ENCODE data around the gene DYNC2I2. TPM values are rescaled to one million over a fixed set of nuclear protein-coding genes. Genes with fewer than 3 reads are reported as not detected.
A peak's percentile ranks its signal among the peaks of the same experiment; 100 is the strongest.

The DYNC2I2 gene
- total RNA-seq, 2 donors from 2014 or later: 58.1 to 62.3 TPM

GRCh38 chr9:128689293-128689774, 32.7 kb upstream of the DYNC2I2 start:
- DNase-seq (peak; percentile 61 to 67 (median 64)), ATAC-seq (peak; percentile 34)
- Histone ChIP-seq H3K4me1 (peaks cover 38% of the 10 kb centered on the region), H3K4me3 (peak overlapping the region; percentile 27 to 48), H3K27ac (peak overlapping the region; percentile 92 to 96 (median 94)), H3K27me3 (no peaks in the 10 kb centered on the region), H3K9me3 (no peaks in the 10 kb centered on the region), H3K36me3 (replicated peaks in 1 of 2; ENCODE audit: insufficient read depth in 1 of 2, low read depth in 2 of 2) (peaks cover 0 to 12% of the 10 kb centered on the region in 2 donors)
- WGBS, 2 donors: 0% methylated on average over 36 of the region's 80 CpGs; no CpG with 5 or more reads in 1 of the 2 donors
- intact Hi-C loops (cut with DNase I): no loop called here
- TF ChIP-seq POLR2A (IDR thresholded peaks at IDR 0.05) (no peak), CTCF (IDR thresholded peaks at IDR 0.05) (no peak)

GRCh38 chr9:128688501-128689292, 32.0 kb upstream of the DYNC2I2 start, which contains the start of gene SET:
Gene SET, plus strand, starts transcription at chr9:128689222. Its CDS starts 361 bp downstream, at chr9:128689583.
- peak within 1 kb of the TSS; percentile 48 to 74 for H3K4me3 ChIP-seq
- DNase-seq (peak; percentile 96 to 97 (median 96)), ATAC-seq (peak; percentile 89)
- H3K9me3 ChIP-seq: no peaks in the 10 kb centered on the region
- H3K4me1 ChIP-seq: peaks cover 38% of the 10 kb centered on the region
- H3K36me3 ChIP-seq (replicated peaks in 1 of 2; ENCODE audit: insufficient read depth in 1 of 2, low read depth in 2 of 2): peaks cover 0 to 8% of the 10 kb centered on the region in 2 donors
- H3K27ac ChIP-seq: peak within 1 kb of the TSS; percentile 92 to 96 (median 94)
- intact Hi-C loops (cut with DNase I): no loop called here
- TF ChIP-seq CTCF (IDR thresholded peaks at IDR 0.05) (no peak), POLR2A (IDR thresholded peaks at IDR 0.05) (peak; percentile 68 to 96 (median 73))
- H3K27me3 ChIP-seq: no peaks in the 10 kb centered on the region
- WGBS, 2 donors: 2 to 8% methylated on average over 18 to 47 of the region's 93 CpGs

- no peaks in the 10 kb centered on the region for H3K36me3 ChIP-seq (replicated peaks in 1 of 2; ENCODE audit: insufficient read depth in 1 of 2, low read depth in 2 of 2)
- intact Hi-C loops (cut with DNase I): no loop called here
- DNase-seq: no peak
- no peak for ATAC-seq
- peak overlapping the region in 1 of 4 donors; percentile 96 for H3K27ac ChIP-seq
- no peak for TF ChIP-seq CTCF (IDR thresholded peaks at IDR 0.05)
- TF ChIP-seq POLR2A (IDR thresholded peaks at IDR 0.05): no peak
- 96 to 98% methylated on average over 4 of the region's 4 CpGs for WGBS, 2 donors
- peaks cover 49% of the 10 kb centered on the region for H3K4me1 ChIP-seq
- no peaks in the 10 kb centered on the region for H3K9me3 ChIP-seq
- no peak overlapping the region for H3K4me3 ChIP-seq
- H3K27me3 ChIP-seq: no peaks in the 10 kb centered on the region
Measured at GRCh38 chr9:128687453-128687852, 30.8 kb upstream of the DYNC2I2 start.

GRCh38 chr9:128685636-128686489, 29.2 kb upstream of the DYNC2I2 start:
- no peak for TF ChIP-seq POLR2A (IDR thresholded peaks at IDR 0.05)
- no peak for TF ChIP-seq CTCF (IDR thresholded peaks at IDR 0.05)
- H3K36me3 ChIP-seq (replicated peaks in 1 of 2; ENCODE audit: insufficient read depth in 1 of 2, low read depth in 2 of 2): no peaks in the 10 kb centered on the region
- H3K4me1 ChIP-seq: peaks cover 44% of the 10 kb centered on the region
- H3K9me3 ChIP-seq: no peaks in the 10 kb centered on the region
- H3K27ac ChIP-seq: peak overlapping the region in 3 of 4 donors; percentile 83 to 95 (median 87)
- DNase-seq: peak in 1 of 4 donors; percentile 28
- 75 to 78% methylated on average over 15 to 17 of the region's 17 CpGs for WGBS, 2 donors
- H3K4me3 ChIP-seq: no peak overlapping the region
- H3K27me3 ChIP-seq: no peaks in the 10 kb centered on the region
- intact Hi-C loops (cut with DNase I): no loop called here
- ATAC-seq: no peak

All from body of pancreas (tissue), 4 donors.